Measurements from ENCODE around the gene TMEM117.

DNA sequence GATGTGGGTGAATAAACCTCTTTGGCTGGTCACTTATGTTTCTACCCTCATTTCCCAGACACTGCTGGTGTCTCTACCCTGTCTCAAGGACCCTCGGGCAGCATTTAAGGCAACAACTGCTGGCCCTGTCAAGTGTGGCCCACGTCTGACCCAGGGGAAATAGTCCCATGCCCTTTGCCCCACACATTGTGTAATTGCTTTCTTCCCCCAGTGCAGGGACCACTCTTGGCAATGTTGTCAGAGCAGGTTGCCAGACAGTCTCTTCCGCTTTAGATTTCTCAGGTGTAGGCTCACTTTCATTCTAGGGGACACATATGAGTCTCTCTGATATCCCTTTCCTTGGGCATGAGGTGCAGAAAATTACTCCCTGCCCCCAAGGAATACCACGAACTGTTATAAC lies 216.7 kb downstream of the TMEM117 start:
- TF ChIP-seq, protein P1, sequence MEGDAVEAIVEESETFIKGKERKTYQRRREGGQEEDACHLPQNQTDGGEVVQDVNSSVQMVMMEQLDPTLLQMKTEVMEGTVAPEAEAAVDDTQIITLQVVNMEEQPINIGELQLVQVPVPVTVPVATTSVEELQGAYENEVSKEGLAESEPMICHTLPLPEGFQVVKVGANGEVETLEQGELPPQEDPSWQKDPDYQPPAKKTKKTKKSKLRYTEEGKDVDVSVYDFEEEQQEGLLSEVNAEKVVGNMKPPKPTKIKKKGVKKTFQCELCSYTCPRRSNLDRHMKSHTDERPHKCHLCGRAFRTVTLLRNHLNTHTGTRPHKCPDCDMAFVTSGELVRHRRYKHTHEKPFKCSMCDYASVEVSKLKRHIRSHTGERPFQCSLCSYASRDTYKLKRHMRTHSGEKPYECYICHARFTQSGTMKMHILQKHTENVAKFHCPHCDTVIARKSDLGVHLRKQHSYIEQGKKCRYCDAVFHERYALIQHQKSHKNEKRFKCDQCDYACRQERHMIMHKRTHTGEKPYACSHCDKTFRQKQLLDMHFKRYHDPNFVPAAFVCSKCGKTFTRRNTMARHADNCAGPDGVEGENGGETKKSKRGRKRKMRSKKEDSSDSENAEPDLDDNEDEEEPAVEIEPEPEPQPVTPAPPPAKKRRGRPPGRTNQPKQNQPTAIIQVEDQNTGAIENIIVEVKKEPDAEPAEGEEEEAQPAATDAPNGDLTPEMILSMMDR (conservative IDR thresholded peaks at IDR 0.05 in 1 of 2, IDR thresholded peaks at IDR 0.05 in 1 of 2; ENCODE audit: extremely low read depth in 1 of 2, insufficient read depth in 1 of 2, low read depth in 1 of 2, low read length in 2 of 2) = no peak
- no peak for TF ChIP-seq EZH2 (IDR thresholded peaks at IDR 0.05; ENCODE audit: borderline replicate concordance, low read length)

Measured in mammary epithelial cell (primary cell).